GM21576 (cell line): ENCODE measurements around the gene BRD2.

Experiments
- ATAC-seq: cut with Tn5 transposase; IDR thresholded peaks from one replicate; pipeline ENCODE4 v1.9.1; 2021; ENCODE audit warnings: mild to moderate bottlenecking, moderate library complexity; ENCODE audit not compliant: unreplicated experiment

BRD2 gene

GRCh38 chr6:32984622-32985389 lies 16.4 kb downstream of the BRD2 start:
- no peak for ATAC-seq

GRCh38 chr6:32989368-32989767 lies 21.0 kb downstream of the BRD2 start:
- ATAC-seq = no peak

DNA sequence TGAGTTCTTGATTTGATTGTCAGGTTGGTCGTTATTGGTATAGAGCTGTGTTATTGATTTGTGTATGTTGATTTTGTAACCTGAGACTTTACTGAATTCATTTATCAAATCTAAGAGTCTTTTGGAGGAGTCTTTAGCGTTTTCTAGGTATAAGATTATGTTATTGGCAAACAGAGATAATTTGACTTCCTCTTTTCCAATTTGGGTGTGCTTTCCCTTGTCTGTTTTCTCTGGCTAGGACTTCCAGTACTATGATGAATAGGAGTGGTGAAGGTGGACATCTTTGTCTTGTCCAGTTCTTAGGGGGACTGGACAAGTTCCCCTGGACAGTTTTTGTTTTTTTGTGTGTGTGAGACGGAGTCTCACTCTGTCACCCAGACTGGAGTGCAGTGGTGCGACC lies 23.6 kb downstream of the BRD2 start:
- no peak for ATAC-seq

DNA sequence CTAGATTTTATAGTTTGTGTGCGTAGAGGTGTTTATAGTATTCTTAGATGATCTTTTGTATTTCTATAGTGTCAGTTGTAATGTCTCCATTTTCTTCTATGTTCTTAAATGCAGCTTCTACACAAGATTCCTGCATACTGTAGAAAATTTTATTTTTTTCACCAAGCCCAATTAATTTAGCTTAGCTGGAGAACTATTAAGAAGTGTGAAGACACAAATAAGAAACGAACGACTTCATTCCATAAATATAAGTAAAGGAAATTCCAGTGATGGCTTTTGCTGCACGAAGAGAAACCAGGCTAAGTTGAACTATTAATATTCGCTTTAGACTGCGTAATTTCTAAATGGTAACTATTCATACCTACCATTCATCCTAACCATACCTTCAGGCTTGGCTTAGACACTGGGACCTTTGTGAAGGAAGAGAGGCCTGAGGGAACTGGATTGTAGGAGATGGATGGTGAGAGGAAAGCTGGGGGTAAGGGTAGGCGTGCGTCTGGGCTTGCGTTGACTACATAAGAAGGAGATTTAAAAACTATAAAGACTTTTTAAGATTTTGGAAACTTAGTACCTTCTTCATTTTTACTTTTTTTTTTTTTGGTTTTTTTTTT lies 25.1 kb downstream of the BRD2 start:
- ATAC-seq = no peak

GRCh38 chr6:32995448-32995847 lies 27.1 kb downstream of the BRD2 start:
- ATAC-seq = no peak

GRCh38 chr6:33000055-33000454 lies 31.7 kb downstream of the BRD2 start:
- no peak for ATAC-seq

DNA sequence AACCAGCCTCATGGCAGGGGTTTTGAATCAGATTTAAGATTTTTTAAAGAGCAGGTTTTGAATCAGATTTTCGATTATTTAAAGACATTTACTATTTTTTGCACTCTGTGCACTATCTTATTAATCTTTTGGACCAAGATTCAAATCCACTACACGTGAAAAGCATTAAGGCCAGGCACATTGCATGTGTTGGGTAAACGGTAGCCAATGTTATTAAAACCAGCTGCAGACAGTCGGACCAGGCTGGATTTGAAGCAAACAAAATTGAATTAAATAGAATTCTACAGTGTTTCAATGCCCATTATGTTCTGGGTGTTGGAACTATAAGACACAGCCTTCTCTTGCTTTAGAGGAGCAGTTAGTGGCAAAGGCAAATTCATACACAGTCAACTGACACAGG lies 33.3 kb downstream of the BRD2 start:
- no peak for ATAC-seq

GRCh38 chr6:33004940-33005339 lies 36.5 kb downstream of the BRD2 start:
- no peak for ATAC-seq

DNA sequence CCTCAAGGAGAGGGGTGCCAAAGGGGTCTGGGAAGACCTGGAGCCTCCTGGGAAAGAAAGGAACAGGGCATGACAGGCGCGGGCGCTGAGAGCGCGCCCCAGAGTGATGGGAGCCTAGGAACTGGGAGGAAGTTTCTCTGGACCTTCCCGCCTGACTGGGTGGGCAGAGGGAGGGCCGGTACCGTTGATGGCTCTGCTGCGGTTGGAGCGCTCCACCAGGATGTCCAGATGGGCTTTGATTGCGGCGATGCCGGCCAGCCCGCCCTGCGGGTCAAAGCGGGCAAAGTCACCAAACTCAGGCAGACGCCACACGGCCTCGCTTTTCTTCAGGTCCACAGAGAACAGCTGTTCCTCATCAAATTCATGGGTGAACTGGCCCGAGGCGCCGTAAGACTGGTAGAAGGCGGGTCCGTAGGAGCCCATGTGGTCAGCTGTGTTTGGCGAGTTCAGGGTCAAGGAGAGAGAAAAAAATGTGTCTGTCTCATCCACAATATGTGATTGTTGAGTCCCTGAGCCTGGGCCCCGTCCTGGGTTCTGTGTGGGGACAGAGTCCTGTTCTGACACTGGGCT lies 39.5 kb downstream of the BRD2 start:
- no peak for ATAC-seq

DNA sequence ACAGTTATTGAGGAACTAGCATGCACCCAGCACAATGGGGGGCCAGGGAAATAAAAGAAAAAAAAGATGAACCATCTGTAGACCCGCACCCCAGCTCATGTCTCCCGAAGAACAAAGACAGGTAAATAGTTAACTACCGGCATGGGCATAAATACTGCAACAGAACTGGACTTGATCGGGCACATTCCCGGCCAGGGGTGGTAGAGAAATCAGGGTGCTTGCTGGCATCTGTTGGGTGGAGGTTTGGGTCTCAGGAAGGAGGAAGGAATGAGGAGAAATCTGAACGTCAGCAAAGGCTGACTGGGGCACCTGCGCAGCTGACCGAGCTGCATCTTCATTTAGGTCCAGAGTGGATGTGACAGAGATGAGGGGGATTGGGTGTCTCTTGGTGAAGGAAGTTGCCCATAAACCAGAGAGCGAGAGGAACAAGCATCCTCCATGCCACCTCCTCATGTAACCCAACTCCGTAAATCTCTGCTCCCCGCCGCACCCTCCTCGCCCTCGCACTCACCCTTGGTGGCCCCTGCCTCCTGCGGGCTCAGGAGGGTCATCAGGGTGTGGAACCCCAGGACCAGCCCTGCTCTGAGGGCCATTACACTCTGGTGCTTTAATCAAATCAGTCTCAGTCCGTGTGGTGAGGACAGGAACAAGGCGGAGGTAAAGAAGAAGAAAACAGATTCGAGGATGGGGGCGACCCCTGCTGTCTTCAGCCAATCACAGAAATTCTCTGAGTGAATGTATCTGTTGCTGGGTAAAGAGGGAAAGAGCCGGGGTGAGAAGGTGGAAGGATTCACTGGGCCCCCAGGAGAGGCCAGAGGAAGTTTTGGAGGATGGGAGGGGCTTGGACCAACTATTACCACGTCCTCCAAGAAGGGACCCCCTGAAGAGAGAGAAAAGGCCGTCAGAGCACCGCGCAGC lies 40.8 kb downstream of the BRD2 start, which contains the start of gene HLA-DOA:
HLA-DOA (minus strand) TSS at position 648 of the 918 bp plus-strand sequence.
- peak; percentile 79 for ATAC-seq

DNA sequence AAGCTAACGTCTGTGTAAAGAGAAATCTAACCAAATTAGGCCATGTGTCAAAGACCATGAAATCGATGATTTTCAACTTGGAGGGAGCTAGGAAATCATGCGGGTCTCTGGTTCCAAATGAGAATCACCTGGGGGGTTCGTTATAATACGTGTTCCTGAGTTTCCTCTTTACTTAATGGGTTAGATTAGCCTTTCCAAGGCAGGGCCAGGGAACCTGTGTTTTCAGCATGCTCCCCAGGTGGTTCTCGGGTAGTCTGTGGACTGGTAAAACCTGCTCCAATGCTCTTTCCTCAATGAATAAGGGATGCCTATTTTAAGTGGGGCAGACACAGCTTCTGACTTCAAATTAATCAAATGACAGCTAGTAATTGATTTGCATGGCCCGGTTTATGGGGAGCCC lies 42.0 kb downstream of the BRD2 start:
- ATAC-seq = no peak

- ATAC-seq = no peak
Observed at GRCh38 chr6:33013608-33014007, 45.2 kb downstream of the BRD2 start.

DNA sequence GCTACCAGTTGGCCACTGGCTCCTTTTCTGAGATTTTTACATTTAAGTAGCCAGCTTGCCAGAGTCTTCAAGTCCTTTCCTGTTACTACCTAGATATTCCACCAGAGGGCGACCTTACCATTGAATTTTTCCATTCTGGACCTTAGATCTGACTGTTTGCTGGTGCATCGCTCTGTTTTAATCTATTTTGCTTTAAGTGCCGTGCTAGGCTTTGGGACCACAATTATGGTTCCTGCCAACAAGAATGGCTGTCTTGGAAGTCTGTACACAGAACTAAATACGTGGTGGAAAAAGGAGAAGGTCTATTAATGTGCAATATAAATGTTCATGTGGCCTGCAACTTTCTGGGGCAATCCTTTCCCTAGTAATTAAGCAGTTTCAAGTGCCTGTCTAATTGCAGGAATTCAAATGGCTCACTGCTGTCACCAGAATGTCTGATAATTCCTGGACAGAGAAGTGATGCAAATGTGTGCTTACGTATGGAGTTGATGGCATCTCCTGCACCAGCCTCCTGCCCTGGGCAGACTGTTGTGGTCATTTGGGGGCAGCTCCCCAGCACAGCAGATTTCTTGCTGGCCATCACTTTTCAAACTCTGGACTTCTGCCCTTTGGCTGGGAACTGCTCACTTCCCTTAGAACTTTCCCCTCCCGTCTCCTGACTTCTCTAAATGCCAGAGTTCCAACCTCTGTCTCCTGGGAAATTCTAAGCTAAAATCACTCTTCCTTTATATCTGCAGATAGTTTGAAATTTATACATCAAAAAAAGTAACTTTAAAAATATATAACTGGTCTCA lies 46.6 kb downstream of the BRD2 start:
- ATAC-seq = no peak

DNA sequence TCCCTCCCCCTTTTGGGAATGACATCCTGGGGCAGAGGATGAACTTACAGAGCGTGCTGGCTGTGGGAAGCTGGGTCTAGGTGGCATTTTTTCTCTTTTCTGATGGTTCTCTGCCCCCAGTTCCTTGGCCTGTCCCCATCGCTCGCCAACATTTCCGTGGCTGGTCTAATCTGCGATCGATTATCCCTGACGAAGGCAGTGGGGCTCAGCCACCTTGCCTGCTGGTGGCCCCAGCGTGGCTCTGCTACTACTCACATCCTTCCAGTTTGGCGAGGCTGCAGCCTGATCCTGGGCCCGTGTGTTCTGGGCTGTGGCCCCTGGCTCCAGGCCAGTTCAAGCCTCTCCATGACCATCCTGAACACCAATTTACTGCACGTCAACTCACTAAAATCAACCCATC lies 47.4 kb downstream of the BRD2 start:
- no peak for ATAC-seq

DNA sequence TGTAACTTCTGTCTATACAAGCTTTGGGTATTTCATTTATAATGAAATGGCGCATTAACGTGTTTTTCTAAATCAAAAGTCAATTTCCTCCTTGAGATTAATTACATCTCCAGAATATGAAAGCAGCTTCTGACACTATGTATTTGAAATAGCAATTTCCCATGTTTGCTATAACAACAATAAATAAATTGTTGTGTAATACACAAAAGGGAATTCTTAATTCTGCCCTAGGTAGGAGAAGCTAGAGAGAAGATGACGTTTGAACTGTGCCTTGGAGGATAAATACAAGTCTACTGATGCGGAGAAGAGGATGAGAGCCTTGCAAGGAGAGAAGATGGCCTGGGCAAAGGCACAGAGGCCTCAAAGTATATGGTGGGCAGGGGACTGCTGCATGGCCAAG lies 48.6 kb downstream of the BRD2 start:
- ATAC-seq = no peak

GRCh38 chr6:33017694-33018353 lies 49.4 kb downstream of the BRD2 start:
- ATAC-seq = no peak

DNA sequence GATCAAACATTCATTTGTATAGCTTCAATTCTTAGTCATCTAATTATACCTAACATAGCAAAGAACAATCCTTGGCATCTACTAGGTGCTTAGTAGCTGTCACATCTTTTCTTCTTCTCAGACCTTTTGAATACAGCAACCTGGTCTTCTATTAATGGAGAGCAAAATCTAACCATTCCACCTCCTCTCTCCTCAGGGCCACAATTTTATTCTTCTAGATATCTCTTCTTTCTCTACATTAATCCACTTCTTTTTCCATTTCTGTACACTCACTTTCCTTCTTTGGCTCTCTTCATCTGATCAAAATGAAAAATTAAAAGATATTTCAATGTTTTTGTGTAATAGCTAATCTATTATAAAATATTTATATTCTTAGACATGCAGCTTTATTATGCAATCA lies 50.0 kb downstream of the BRD2 start:
- no peak for ATAC-seq

DNA sequence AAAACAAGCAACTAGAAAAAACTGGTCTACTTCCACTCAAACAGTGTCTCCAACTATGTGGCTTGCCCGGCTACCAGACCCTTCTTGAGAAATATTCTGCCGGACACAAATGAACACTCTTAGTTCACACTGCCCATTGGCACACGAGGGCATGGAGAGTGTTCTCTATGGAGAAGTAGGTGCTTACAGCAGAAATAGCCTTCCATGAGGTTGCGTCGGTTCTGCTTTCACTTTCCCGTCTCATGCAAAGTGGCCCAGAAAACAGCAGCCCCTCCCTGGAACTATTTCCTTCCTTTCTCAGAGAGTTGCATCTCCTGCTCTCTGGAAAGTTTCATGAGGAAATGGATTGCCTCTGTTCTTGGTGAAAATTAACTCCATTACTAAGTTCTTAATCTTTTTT lies 50.5 kb downstream of the BRD2 start:
- peak; percentile 58 for ATAC-seq

DNA sequence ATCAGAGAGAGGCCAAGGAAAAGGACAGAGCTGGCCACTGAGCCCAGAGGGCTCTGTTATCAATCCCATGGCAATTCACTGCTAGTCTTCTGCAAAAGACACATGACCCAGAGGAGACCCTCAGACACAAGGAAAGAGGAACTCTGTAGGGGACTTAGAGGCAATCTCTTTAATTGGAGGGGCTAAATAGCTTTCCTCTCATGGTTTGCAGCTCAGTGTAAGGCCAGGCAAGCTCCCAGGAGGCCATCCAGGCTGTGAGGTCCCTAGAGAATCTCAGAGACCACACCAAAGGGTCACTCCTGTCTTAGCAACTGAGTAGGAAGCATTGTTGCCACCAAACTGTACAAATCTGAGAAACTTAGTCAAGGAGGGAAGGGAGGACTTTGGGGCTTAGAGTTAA lies 51.0 kb downstream of the BRD2 start:
- no peak for ATAC-seq

- no peak for ATAC-seq
Observed at GRCh38 chr6:33021917-33022316, 53.5 kb downstream of the BRD2 start.
